HCT116 (cell line): ENCODE results near the gene RIMS4. TPM values are rescaled to one million over a fixed set of nuclear protein-coding genes. Genes with fewer than 3 reads are reported as not detected.
A peak's percentile ranks its signal among the peaks of the same experiment; 100 is the strongest.

ENCODE experiments used
- ATAC-seq: fragments of 200-7000 bp; cut with Tn5 transposase; 2 replicates; pipeline ENCODE4 v1.9.1; 2020; ENCODE audit warnings: mild to moderate bottlenecking, moderate library complexity
- BruUV-seq: library from RNA; stranded (reverse); fragments of 400-500 nt; replicated peaks from 2 replicates; lab custom pipeline; 2021; lab: Mats Ljungman, UMichigan
- CTCF ChIA-PET: fragments of 300-600 bp; sonication (Branson Sonifier 250); formaldehyde crosslinking; loops from one replicate; lab custom pipeline; 2021; ENCODE audit warnings: antibody characterized with exemption; lab: Charles Lee
- POLR2A ChIA-PET: fragments of 300-600, 350-600 bp; sonication (Branson Sonifier 250); formaldehyde crosslinking; loops from one replicate; lab custom pipeline; 2021; ENCODE audit warnings: antibody characterized with exemption; lab: Charles Lee
- RAD21 ChIA-PET, 2 experiments: fragments of 300-600 bp; sonication (Branson Sonifier 250); formaldehyde crosslinking; loops; one replicate each; lab custom pipeline; 2023; ENCODE audit warnings: low total read pairs in 2 of 2; ENCODE audit not compliant: uncharacterized antibody in 2 of 2, unreplicated experiment in 2 of 2, low non-redundant PET in 1 of 2; lab: Charles Lee
- DNase-seq: peaks from one replicate; pipeline ENCODE4 v3.0.0-alpha.2; 2010; ENCODE audit warnings: low read depth, low spot score
- H2AFZ ChIP-seq: fragments of 200-600 bp; shearing (Covaris generic), sonication (generic); 2 replicates; pipeline ENCODE4 v1.6.1; 2017; ENCODE audit warnings: low read depth, mixed run types, mixed read lengths, antibody characterized with exemption, low read length; ENCODE audit not compliant: poor library complexity, severe bottlenecking
- H3K27ac ChIP-seq: 2 replicates; pipeline ENCODE4 v1.5.1; 2012; ENCODE audit warnings: low read depth, low read length
- H3K27me3 ChIP-seq: fragments of 200-600 bp; sonication (generic); 2 replicates; pipeline ENCODE4 v1.6.1; 2016; ENCODE audit warnings: mixed run types, low read length, mixed read lengths; ENCODE audit not compliant: insufficient read depth
- H3K36me3 ChIP-seq, 2 experiments: fragments of 200-500 bp in 1 of 2; fragments of 200-600 bp in 1 of 2; sonication (Bioruptor generic) in 1 of 2; sonication (generic) in 1 of 2; 2 replicates each; pipeline versions ENCODE4 v1.5.1 to v1.6.1; 2014 to 2016; ENCODE audit warnings: low read length in 2 of 2, inconsistent platforms in 1 of 2, mixed read lengths in 1 of 2, mixed run types in 1 of 2; ENCODE audit not compliant: insufficient read depth in 2 of 2, control insufficient read depth in 1 of 2
- H3K4me1 ChIP-seq, 2 experiments: fragments of 200-600 bp in 1 of 2; sonication (generic) in 1 of 2; 2 replicates each; pipeline versions ENCODE4 v1.5.1 to v1.6.1; 2012 to 2017; ENCODE audit warnings: low read length in 2 of 2, inconsistent platforms in 1 of 2, mild to moderate bottlenecking in 1 of 2, mixed read lengths in 1 of 2, mixed run types in 1 of 2, moderate library complexity in 1 of 2; ENCODE audit not compliant: insufficient read depth in 2 of 2, control insufficient read depth in 1 of 2
- H3K4me2 ChIP-seq: fragments of 200-600 bp; sonication (generic); 2 replicates; pipeline ENCODE4 v1.6.1; 2017; ENCODE audit warnings: mixed run types, low read length, mixed read lengths
- H3K4me3 ChIP-seq, 2 experiments: fragments of 200-600 bp in 1 of 2; sonication (generic) in 1 of 2; replicated peaks in 1 of 2; 2 replicates each; pipeline ENCODE4 v1.5.1; 2011 to 2016; ENCODE audit warnings: low read length in 2 of 2, control low read depth in 1 of 2, low read depth in 1 of 2, mild to moderate bottlenecking in 1 of 2, mixed read lengths in 1 of 2, mixed run types in 1 of 2
- H3K79me2 ChIP-seq: fragments of 200-600 bp; sonication (generic); 2 replicates; pipeline ENCODE4 v1.6.1; 2017; ENCODE audit warnings: mild to moderate bottlenecking, mixed run types, low read length, moderate library complexity, mixed read lengths; ENCODE audit not compliant: insufficient read depth
- H3K9ac ChIP-seq: fragments of 200-600 bp; sonication (generic); 2 replicates; pipeline ENCODE4 v1.6.1; 2016; ENCODE audit warnings: low read length, mixed read lengths
- H3K9me2 ChIP-seq: fragments of 200-600 bp; sonication (generic), shearing (Covaris generic); 2 replicates; pipeline ENCODE4 v1.6.1; 2017; ENCODE audit warnings: mixed run types, mild to moderate bottlenecking, moderate library complexity; ENCODE audit not compliant: insufficient read depth
- H3K9me3 ChIP-seq, 2 experiments: fragments of 200-500 bp in 1 of 2; fragments of 200-600 bp in 1 of 2; sonication (Bioruptor generic) in 1 of 2; sonication (generic) in 1 of 2; 2 replicates each; pipeline ENCODE4 v1.6.1; 2014 to 2017; ENCODE audit warnings: low read length in 2 of 2, mixed read lengths in 2 of 2, inconsistent platforms in 1 of 2, low read depth in 1 of 2, mild to moderate bottlenecking in 1 of 2, mixed run types in 1 of 2, moderate library complexity in 1 of 2; ENCODE audit not compliant: control insufficient read depth in 1 of 2, insufficient read depth in 1 of 2
- H4K20me1 ChIP-seq: fragments of 200-600 bp; sonication (generic), shearing (Covaris generic); 2 replicates; pipeline ENCODE4 v1.6.1; 2017; ENCODE audit warnings: mixed run types, mild to moderate bottlenecking, moderate library complexity; ENCODE audit not compliant: insufficient read depth
- CTCF ChIP-seq, 3 experiments: fragments of 200-600 bp in 1 of 3; sonication (generic) in 1 of 3; IDR thresholded peaks in 2 of 3; conservative IDR thresholded peaks in 1 of 3; 2 replicates each; pipeline ENCODE4 v1.5.1; 2012 to 2017; ENCODE audit warnings: low read depth in 2 of 3, low read length in 2 of 3, antibody characterized with exemption in 1 of 3, borderline replicate concordance in 1 of 3, control low read depth in 1 of 3, mild to moderate bottlenecking in 1 of 3, mixed read lengths in 1 of 3, mixed run types in 1 of 3, moderate library complexity in 1 of 3; ENCODE audit not compliant: insufficient read depth in 1 of 3
- JUND ChIP-seq: IDR thresholded peaks from 2 replicates; pipeline ENCODE4 v1.6.1; 2012
- REST ChIP-seq: IDR thresholded peaks from 2 replicates; pipeline ENCODE4 v1.6.1; 2012; ENCODE audit warnings: low read depth
- intact Hi-C: fragments of 100-400 bp; cut with micrococcal nuclease; formaldehyde crosslinking; loops from 2 replicates; pipeline ENCODE4 v1.10.0; 2022
- total RNA-seq: library from RNA; stranded (reverse); gene quantifications from one replicate; pipeline ENCODE4 v1.2.1, GENCODE V29; 2021; ENCODE audit not compliant: unreplicated experiment

RIMS4 gene
- total RNA-seq, 1 experiment from 2014 or later: 0.05 TPM

- Histone ChIP-seq H3K9me3 (no peaks in the 10 kb centered on the region), H3K4me3 (no peak overlapping the region), H3K9me2 (no peaks in the 10 kb centered on the region), H3K79me2 (no peaks in the 10 kb centered on the region), H3K4me1 (no peaks in the 10 kb centered on the region), H3K36me3 (no peaks in the 10 kb centered on the region), H3K27me3 (peaks cover 48% of the 10 kb centered on the region), H3K4me2 (no peak overlapping the region), H3K9ac (no peak overlapping the region), H4K20me1 (no peaks in the 10 kb centered on the region), H3K27ac (no peak overlapping the region), H2AFZ (no peak overlapping the region)
- ChIA-PET POLR2A (no interaction called here), CTCF (no interaction called here), RAD21 (no interaction called here)
- no TSS peak for BruUV-seq
- peak; percentile 98 for TF ChIP-seq REST
- TF ChIP-seq JUND: no peak
- intact Hi-C loops: no loop called here
- DNase-seq (no peak), ATAC-seq (no peak)
These were observed 30.1 kb downstream of the RIMS4 start for GRCh38 chr20:44780226-44780625.

- no TSS peak for BruUV-seq
- Histone ChIP-seq H3K9ac (no peak overlapping the region), H3K9me3 (no peaks in the 10 kb centered on the region), H3K4me2 (no peak overlapping the region), H3K27ac (no peak overlapping the region), H3K4me1 (no peaks in the 10 kb centered on the region), H3K27me3 (peaks cover 49% of the 10 kb centered on the region), H3K36me3 (no peaks in the 10 kb centered on the region), H3K79me2 (no peaks in the 10 kb centered on the region), H2AFZ (no peak overlapping the region), H4K20me1 (no peaks in the 10 kb centered on the region), H3K4me3 (no peak overlapping the region), H3K9me2 (no peaks in the 10 kb centered on the region)
- CTCF ChIA-PET: no interaction called here
- RAD21 ChIA-PET: no interaction called here
- no peak for DNase-seq
- POLR2A ChIA-PET: no interaction called here
- intact Hi-C loops: no loop called here
- ATAC-seq: no peak
- TF ChIP-seq REST (peak; percentile 92), CTCF (IDR thresholded peaks at IDR 0.05 in 2 of 3, conservative IDR thresholded peaks at IDR 0.05 in 1 of 3; ENCODE audit: borderline replicate concordance in 1 of 3, insufficient read depth in 1 of 3, low read depth in 2 of 3, low read length in 2 of 3) (no peak)
These were observed 33.4 kb downstream of the RIMS4 start for GRCh38 chr20:44776980-44777379.
